ENCODE results near the gene TRAPPC6A. TPM values are rescaled to one million over a fixed set of nuclear protein-coding genes. Genes with fewer than 3 reads are reported as not detected.

The TRAPPC6A gene
- total and polyA plus RNA-seq, 2 experiments from 2014 or later, result 29.4 to 74.7 TPM

DNA sequence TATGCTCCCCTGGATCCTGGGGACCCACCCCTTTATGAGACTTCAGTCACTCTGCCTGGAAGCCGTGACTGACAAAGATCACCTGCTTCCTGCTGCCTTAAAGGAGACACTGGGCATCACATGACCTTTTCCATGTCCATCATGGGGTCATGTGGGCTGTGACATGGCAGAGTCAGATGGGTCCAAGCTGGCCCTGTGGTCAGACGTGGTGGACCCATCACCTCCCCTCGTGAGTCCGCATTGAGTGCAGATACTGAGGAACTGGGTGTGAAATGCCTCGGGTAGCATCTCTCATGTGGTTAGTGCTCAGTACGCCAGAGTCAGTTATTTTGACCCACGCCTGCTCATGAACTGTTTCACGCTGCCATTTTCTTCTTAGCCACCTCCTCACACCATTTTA, 44.4 kb downstream of the TRAPPC6A start (continued):
- no peak for TF ChIP-seq ZNF462 (CRISPR knock-in tag; IDR thresholded peaks at IDR 0.05)

DNA sequence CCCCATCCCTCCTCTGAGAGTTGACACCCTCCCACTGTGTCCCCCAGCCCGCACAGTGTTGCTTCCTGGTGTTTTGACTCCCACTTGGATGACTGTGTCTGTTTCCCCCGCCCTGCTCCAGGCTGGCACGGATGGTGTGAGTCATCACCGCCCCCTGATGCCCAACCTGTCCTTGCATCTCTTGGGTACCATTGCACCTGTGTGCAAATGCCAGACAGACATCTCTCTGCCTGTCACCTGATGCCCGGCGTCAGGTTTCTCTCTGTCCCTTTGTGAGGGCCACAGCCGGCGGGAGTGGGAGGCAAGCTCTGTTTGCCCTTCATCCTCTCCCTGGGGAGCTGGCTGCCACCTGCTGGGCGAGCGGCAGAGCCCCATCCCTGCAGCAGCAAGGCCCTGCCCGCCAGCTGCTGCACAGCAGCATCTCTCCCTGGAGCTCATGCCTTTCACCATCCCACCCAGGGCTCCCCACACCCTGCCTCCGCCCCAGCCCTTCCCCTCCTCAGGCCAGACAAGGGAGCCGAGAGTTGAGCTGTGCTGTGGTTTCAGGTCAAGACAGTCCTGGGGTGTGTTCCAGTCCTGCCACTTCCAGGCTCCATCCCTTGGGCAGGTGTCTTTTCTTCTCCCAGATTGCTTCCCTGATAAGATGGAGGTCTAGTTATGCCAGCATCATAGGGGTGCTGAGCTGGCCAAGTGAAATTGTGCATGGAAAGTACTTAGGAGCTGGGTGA, 47.0 kb downstream of the TRAPPC6A start:
- Histone ChIP-seq H3K27me3 (ENCODE audit: insufficient read depth) (no peaks in the 10 kb centered on the region), H3K79me2 (replicated peaks; ENCODE audit: insufficient read depth) (peaks cover 69% of the 10 kb centered on the region), H3K4me2 (no peak overlapping the region), H3K27ac (ENCODE audit: low read depth) (no peak overlapping the region), H3F3A (replicated peaks; ENCODE audit: low read depth) (0 out of 2 replicates have a peak, but pooled peaks cover 2% of the 10 kb centered on the region), H3K4me1 (ENCODE audit: insufficient read depth) (0 out of 2 replicates have a peak, but pooled peaks cover 8% of the 10 kb centered on the region), H3K9me2 (ENCODE audit: insufficient read depth) (no peaks in the 10 kb centered on the region), H2AFZ (no peak overlapping the region), H3K4me3 (no peak overlapping the region), H3K36me3 (ENCODE audit: insufficient read depth) (no peaks in the 10 kb centered on the region), H4K20me1 (replicated peaks; ENCODE audit: insufficient read depth) (peaks cover 30% of the 10 kb centered on the region)
- DNase-seq (ENCODE audit: low spot score) (no peak), ATAC-seq (peak; percentile 58)
- Mint-ChIP-seq H3K27ac (no peak overlapping the region), H3K36me3 (ENCODE audit: low read depth) (no peaks in the 10 kb centered on the region; the same call in 2 of the 3 replicates), H3K4me3 (no peak overlapping the region), H3K4me1 (peaks cover 24% of the 10 kb centered on the region), H3K9me3 (no peaks in the 10 kb centered on the region), H3K27me3 (ENCODE audit: insufficient read depth, low read depth, poor library complexity) (peaks cover 6% of the 10 kb centered on the region)
- no peak for TF ChIP-seq EZH2phosphoT487 (IDR thresholded peaks at IDR 0.05; ENCODE audit: unreplicated experiment)
- TF ChIP-seq, protein P1, sequence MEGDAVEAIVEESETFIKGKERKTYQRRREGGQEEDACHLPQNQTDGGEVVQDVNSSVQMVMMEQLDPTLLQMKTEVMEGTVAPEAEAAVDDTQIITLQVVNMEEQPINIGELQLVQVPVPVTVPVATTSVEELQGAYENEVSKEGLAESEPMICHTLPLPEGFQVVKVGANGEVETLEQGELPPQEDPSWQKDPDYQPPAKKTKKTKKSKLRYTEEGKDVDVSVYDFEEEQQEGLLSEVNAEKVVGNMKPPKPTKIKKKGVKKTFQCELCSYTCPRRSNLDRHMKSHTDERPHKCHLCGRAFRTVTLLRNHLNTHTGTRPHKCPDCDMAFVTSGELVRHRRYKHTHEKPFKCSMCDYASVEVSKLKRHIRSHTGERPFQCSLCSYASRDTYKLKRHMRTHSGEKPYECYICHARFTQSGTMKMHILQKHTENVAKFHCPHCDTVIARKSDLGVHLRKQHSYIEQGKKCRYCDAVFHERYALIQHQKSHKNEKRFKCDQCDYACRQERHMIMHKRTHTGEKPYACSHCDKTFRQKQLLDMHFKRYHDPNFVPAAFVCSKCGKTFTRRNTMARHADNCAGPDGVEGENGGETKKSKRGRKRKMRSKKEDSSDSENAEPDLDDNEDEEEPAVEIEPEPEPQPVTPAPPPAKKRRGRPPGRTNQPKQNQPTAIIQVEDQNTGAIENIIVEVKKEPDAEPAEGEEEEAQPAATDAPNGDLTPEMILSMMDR (conservative IDR thresholded peaks at IDR 0.05; ENCODE audit: low read depth in 2 of 2), result peak in 1 of 2 experiments; percentile 35; a peak in 3 of 4 replicates
- TF ChIP-seq ETS1 (IDR thresholded peaks at IDR 0.05), result no peak
- no peak for TF ChIP-seq STAT1 (IDR thresholded peaks at IDR 0.05; ENCODE audit: unreplicated experiment)
- no peak for TF ChIP-seq EZH2 (IDR thresholded peaks at IDR 0.05; ENCODE audit: low read depth, unreplicated experiment)
- TF ChIP-seq ZNF114 (CRISPR knock-in tag; IDR thresholded peaks at IDR 0.05), result no peak
